K562 (cell line): ENCODE measurements around the gene GDF7. TPM values are rescaled to one million over a fixed set of nuclear protein-coding genes. Genes with fewer than 3 reads are reported as not detected.

Experiments
- ATF4 ChIP-seq: fragments of 450-650 bp; formaldehyde crosslinking; IDR thresholded peaks from 2 replicates; pipeline ENCODE4 v1.4.0; 2022; ENCODE audit warnings: mild to moderate bottlenecking, moderate library complexity
- CHD7 ChIP-seq: fragments of 200-600 bp; sonication (generic); IDR thresholded peaks from one replicate; pipeline ENCODE4 v1.6.1; 2012; ENCODE audit warnings: mild to moderate bottlenecking, low read depth, low read length, inconsistent platforms
- EWSR1 ChIP-seq: fragments of 450-650 bp; IDR thresholded peaks from 2 replicates; pipeline ENCODE4 v1.6.1; 2018; ENCODE audit warnings: borderline replicate concordance, mild to moderate bottlenecking, low read depth, moderate library complexity; ENCODE audit not compliant: partially characterized antibody
- GATA2 ChIP-seq: sonication (generic); formaldehyde crosslinking; IDR thresholded peaks from 2 replicates; pipeline ENCODE4 v1.4.0; 2020; ENCODE audit warnings: mild to moderate bottlenecking, missing genetic modification reagents
- GTF2A2 ChIP-seq: IDR thresholded peaks from 2 replicates; pipeline ENCODE4 v1.6.1; 2016; ENCODE audit warnings: mild to moderate bottlenecking, missing genetic modification characterization, missing compliant biosample characterization
- MEF2A ChIP-seq: IDR thresholded peaks from 2 replicates; pipeline ENCODE4 v1.6.1; 2011; ENCODE audit warnings: low read depth, mild to moderate bottlenecking, low read length, moderate library complexity; ENCODE audit not compliant: control insufficient read depth
- NUFIP1 ChIP-seq: fragments of 450-650 bp; IDR thresholded peaks from 2 replicates; pipeline ENCODE4 v1.6.1; 2018; ENCODE audit not compliant: partially characterized antibody
- TBL1XR1 ChIP-seq, 2 experiments: IDR thresholded peaks; 2 replicates each; pipeline ENCODE4 v1.6.1; 2012; ENCODE audit warnings: improper control_type of control experiment in 2 of 2, low read length in 2 of 2, mild to moderate bottlenecking in 1 of 2
- TCFL5 ChIP-seq: fragments of 250-450 bp; sonication (Bioruptor Pico); conservative IDR thresholded peaks from 2 replicates; pipeline ENCODE4 v1.6.1; 2021; ENCODE audit warnings: mild to moderate bottlenecking, moderate library complexity, matching md5 sums
- TFE3 ChIP-seq: fragments of 450-650 bp; formaldehyde crosslinking; IDR thresholded peaks from 2 replicates; pipeline ENCODE4 v1.4.0; 2020; ENCODE audit warnings: mild to moderate bottlenecking, mixed read lengths
- ZC3H8 ChIP-seq: fragments of 450-650 bp; IDR thresholded peaks from 2 replicates; pipeline ENCODE4 v1.6.1; 2017
- ZEB2 ChIP-seq: fragments of 450-650 bp; IDR thresholded peaks from 2 replicates; pipeline ENCODE4 v1.6.1; 2016
- ZNF699 ChIP-seq: fragments of 250-450 bp; sonication (Bioruptor Pico); IDR thresholded peaks from 2 replicates; pipeline ENCODE4 v1.8.0; 2021; ENCODE audit warnings: mild to moderate bottlenecking, moderate library complexity; ENCODE audit not compliant: insufficient replicate concordance
- polyA plus RNA-seq, 8 experiments: library from polyadenylated mRNA; depleted of rRNA in 4 of 8; stranded (reverse) in 5 of 8; unstranded in 3 of 8; fragments of >200 nt; fragmentation: Nextera tagmentation in 2 of 8; fragmentation: Illumina TruSeq in 1 of 8; extraction: Ambion mirVana in 2 of 8; extraction: Trizol in 1 of 8; gene quantifications; 2 replicates each; pipeline versions ENCODE4 v1.2.1 to v1.2.3, GENCODE V29; 2011 to 2014; ENCODE audit warnings: inconsistent platforms in 1 of 8, missing spikeins in 1 of 8
- total RNA-seq, 7 experiments: library from RNA; depleted of rRNA in 6 of 7; stranded (reverse); fragments of >200 nt in 6 of 7; fragmentation: Illumina TruSeq in 2 of 7; extraction: Trizol in 2 of 7; gene quantifications; 2 replicates each; pipeline versions ENCODE4 v1.2.1 to v1.2.3, GENCODE V29; 2011 to 2021; ENCODE audit warnings: low replicate concordance in 1 of 7

GDF7 gene
- total and polyA plus RNA-seq, 9 of the 15 experiments (the other 6 are each of a cell fraction or from before 2014, with no cell fraction given): 0.01 TPM; not detected in 7

GRCh38 chr2:20642055-20642971, 24.6 kb upstream of the GDF7 start (continued):
- TF ChIP-seq CHD7: no peak
- no peak for TF ChIP-seq GATA2 (CRISPR knock-in tag)
- TF ChIP-seq EWSR1: no peak
- TF ChIP-seq TCFL5 (CRISPR knock-in tag): no peak
- no peak for TF ChIP-seq ZC3H8
- TF ChIP-seq TBL1XR1 (IDR thresholded peaks at IDR 0.05; ENCODE audit: low read length in 2 of 2): no peak
- no peak for TF ChIP-seq TFE3 (CRISPR knock-in tag)
- no peak for TF ChIP-seq ATF4 (CRISPR knock-in tag)
- no peak for TF ChIP-seq GTF2A2 (tag)
- TF ChIP-seq ZNF699 (CRISPR knock-in tag): no peak
- no peak for TF ChIP-seq ZEB2
- no peak for TF ChIP-seq NUFIP1
- no peak for TF ChIP-seq MEF2A
